ENCODE results near the gene CAVIN4.

The CAVIN4 gene

GRCh38 chr9:100619665-100620064 lies 41.8 kb downstream of the CAVIN4 start:
- Histone ChIP-seq H3K4me2 (ENCODE audit: low read length) (no peak overlapping the region), H4K20me1 (ENCODE audit: insufficient read depth, low read length) (no peaks in the 10 kb centered on the region), H3K4me3 (ENCODE audit: low read length) (no peak overlapping the region)

DNA sequence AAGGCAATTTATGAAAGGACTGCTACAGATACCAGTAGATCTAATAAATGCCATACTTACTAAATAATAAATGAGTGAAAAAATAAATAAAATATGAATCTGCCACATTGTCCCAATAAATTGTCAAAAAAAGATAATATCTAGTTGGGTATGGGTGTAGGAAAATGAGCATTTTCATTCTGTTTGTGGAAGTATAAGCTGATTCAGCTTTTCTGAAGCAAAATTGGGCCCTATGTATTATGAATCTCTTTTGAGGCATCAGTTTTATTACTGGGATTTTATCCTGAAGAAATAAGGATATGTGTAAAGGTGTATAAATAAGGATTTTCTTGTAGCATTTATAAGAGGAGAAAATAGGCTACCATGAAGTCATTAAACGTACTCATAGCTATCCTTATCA lies 46.1 kb downstream of the CAVIN4 start:
- Histone ChIP-seq H2AFZ (ENCODE audit: low read depth, low read length) (no peak overlapping the region), H3K36me3 (replicated peaks; ENCODE audit: low read depth, low read length) (no peaks in the 10 kb centered on the region), H3K9ac (ENCODE audit: low read length) (no peak overlapping the region), H3K4me3 (ENCODE audit: low read length) (no peak overlapping the region), H3K27me3 (ENCODE audit: low read depth, low read length) (no peaks in the 10 kb centered on the region), H4K20me1 (ENCODE audit: insufficient read depth, low read length) (no peaks in the 10 kb centered on the region), H3K4me2 (ENCODE audit: low read length) (no peak overlapping the region), H3K9me3 (ENCODE audit: insufficient read depth, low read length) (no peaks in the 10 kb centered on the region), H3K27ac (ENCODE audit: low read length) (no peak overlapping the region), H3K79me2 (ENCODE audit: low read length) (no peaks in the 10 kb centered on the region), H3K4me1 (ENCODE audit: low read length) (no peaks in the 10 kb centered on the region)
- TF ChIP-seq EZH2phosphoT487 (IDR thresholded peaks at IDR 0.05; ENCODE audit: low read depth), result no peak
- TF ChIP-seq, protein P1, sequence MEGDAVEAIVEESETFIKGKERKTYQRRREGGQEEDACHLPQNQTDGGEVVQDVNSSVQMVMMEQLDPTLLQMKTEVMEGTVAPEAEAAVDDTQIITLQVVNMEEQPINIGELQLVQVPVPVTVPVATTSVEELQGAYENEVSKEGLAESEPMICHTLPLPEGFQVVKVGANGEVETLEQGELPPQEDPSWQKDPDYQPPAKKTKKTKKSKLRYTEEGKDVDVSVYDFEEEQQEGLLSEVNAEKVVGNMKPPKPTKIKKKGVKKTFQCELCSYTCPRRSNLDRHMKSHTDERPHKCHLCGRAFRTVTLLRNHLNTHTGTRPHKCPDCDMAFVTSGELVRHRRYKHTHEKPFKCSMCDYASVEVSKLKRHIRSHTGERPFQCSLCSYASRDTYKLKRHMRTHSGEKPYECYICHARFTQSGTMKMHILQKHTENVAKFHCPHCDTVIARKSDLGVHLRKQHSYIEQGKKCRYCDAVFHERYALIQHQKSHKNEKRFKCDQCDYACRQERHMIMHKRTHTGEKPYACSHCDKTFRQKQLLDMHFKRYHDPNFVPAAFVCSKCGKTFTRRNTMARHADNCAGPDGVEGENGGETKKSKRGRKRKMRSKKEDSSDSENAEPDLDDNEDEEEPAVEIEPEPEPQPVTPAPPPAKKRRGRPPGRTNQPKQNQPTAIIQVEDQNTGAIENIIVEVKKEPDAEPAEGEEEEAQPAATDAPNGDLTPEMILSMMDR (IDR thresholded peaks at IDR 0.05; ENCODE audit: low read depth, low read length), result no peak

More at GRCh38 chr9:100619665-100620064, 41.8 kb downstream of the CAVIN4 start:
- Histone ChIP-seq H3K79me2 (ENCODE audit: low read length) (no peaks in the 10 kb centered on the region), H3K9me3 (ENCODE audit: insufficient read depth, low read length) (no peaks in the 10 kb centered on the region), H2AFZ (ENCODE audit: low read depth, low read length) (no peak overlapping the region), H3K27ac (ENCODE audit: low read length) (no peak overlapping the region), H3K36me3 (replicated peaks; ENCODE audit: low read depth, low read length) (no peaks in the 10 kb centered on the region), H3K9ac (ENCODE audit: low read length) (no peak overlapping the region), H3K27me3 (ENCODE audit: low read depth, low read length) (no peaks in the 10 kb centered on the region), H3K4me1 (ENCODE audit: low read length) (no peaks in the 10 kb centered on the region)
- TF ChIP-seq EZH2phosphoT487 (IDR thresholded peaks at IDR 0.05; ENCODE audit: low read depth), result no peak
- TF ChIP-seq, protein P1 (IDR thresholded peaks at IDR 0.05; ENCODE audit: low read depth, low read length), result no peak

GRCh38 chr9:100626949-100627348 lies 49.1 kb downstream of the CAVIN4 start:
- Histone ChIP-seq H3K4me1 (ENCODE audit: low read length) (no peaks in the 10 kb centered on the region), H3K4me2 (ENCODE audit: low read length) (no peak overlapping the region), H3K27ac (ENCODE audit: low read length) (no peak overlapping the region), H3K4me3 (ENCODE audit: low read length) (no peak overlapping the region), H3K9ac (ENCODE audit: low read length) (no peak overlapping the region), H2AFZ (ENCODE audit: low read depth, low read length) (no peak overlapping the region), H3K27me3 (ENCODE audit: low read depth, low read length) (no peaks in the 10 kb centered on the region), H3K79me2 (ENCODE audit: low read length) (no peaks in the 10 kb centered on the region), H4K20me1 (ENCODE audit: insufficient read depth, low read length) (no peaks in the 10 kb centered on the region), H3K36me3 (replicated peaks; ENCODE audit: low read depth, low read length) (no peaks in the 10 kb centered on the region), H3K9me3 (ENCODE audit: insufficient read depth, low read length) (no peaks in the 10 kb centered on the region)
- TF ChIP-seq EZH2phosphoT487 (IDR thresholded peaks at IDR 0.05; ENCODE audit: low read depth), result no peak
- TF ChIP-seq, protein P1 (IDR thresholded peaks at IDR 0.05; ENCODE audit: low read depth, low read length), result no peak

- H3K79me2 ChIP-seq (ENCODE audit: low read length), result no peaks in the 10 kb centered on the region
- no peaks in the 10 kb centered on the region for H3K36me3 ChIP-seq (replicated peaks; ENCODE audit: low read depth, low read length)
- H3K27me3 ChIP-seq (ENCODE audit: low read depth, low read length), result peaks cover under 1% of the 10 kb centered on the region; the same call in 1 of the 2 replicates
- no peaks in the 10 kb centered on the region for H3K4me1 ChIP-seq (ENCODE audit: low read length)
- H4K20me1 ChIP-seq (ENCODE audit: insufficient read depth, low read length), result no peaks in the 10 kb centered on the region
- H3K9ac ChIP-seq (ENCODE audit: low read length), result no peak overlapping the region
- no peak overlapping the region for H3K4me3 ChIP-seq (ENCODE audit: low read length)
- H2AFZ ChIP-seq (ENCODE audit: low read depth, low read length), result no peak overlapping the region
- H3K27ac ChIP-seq (ENCODE audit: low read length), result no peak overlapping the region
- TF ChIP-seq, protein P1 (IDR thresholded peaks at IDR 0.05; ENCODE audit: low read depth, low read length), result no peak
- TF ChIP-seq EZH2phosphoT487 (IDR thresholded peaks at IDR 0.05; ENCODE audit: low read depth), result no peak
- no peaks in the 10 kb centered on the region for H3K9me3 ChIP-seq (ENCODE audit: insufficient read depth, low read length)
- H3K4me2 ChIP-seq (ENCODE audit: low read length), result no peak overlapping the region
These were observed 59.9 kb downstream of the CAVIN4 start for GRCh38 chr9:100637787-100638186.
